ENCODE data around the gene RALGPS2. TPM values are rescaled to one million over a fixed set of nuclear protein-coding genes. Genes with fewer than 3 reads are reported as not detected.

Gene RALGPS2
- polyA plus RNA-seq, 3 donors: 2.0 to 4.2 (median 2.3) TPM

DNA sequence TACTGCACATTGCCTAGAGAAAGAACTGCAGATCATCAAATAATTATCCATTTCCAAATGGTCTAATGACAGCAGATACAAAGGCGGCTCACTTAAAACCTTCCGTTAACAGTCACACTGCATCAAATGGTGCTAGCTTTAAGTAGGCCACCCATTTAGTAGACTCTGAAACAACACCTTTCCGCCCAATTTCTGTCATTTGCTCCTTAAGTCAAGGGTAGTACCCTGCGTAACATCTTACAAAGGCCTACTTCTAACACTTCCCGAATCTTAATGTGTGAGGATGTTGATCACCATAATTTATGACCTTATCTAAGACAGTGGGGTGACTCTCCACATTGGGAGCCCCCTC, 692 bp upstream of the RALGPS2 start:
- WGBS (ENCODE audit: insufficient coverage): 100% methylated on average over 2 of the region's 5 CpGs
- Mint-ChIP-seq H3K27ac (peak overlapping the region in 3 of 7 donors; percentile 55 to 82 (median 70)), H3K4me1 (peaks cover 13% of the 10 kb centered on the region), H3K4me3 (peak overlapping the region; percentile 88 to 89), H3K36me3 (no peaks in the 10 kb centered on the region), H3K27me3 (ENCODE audit: low read depth in 3 of 3) (peaks cover 0 to 4% (median 2%) of the 10 kb centered on the region in 3 donors), H3K9me3 (peaks cover 0 to 2% (median 0%) of the 10 kb centered on the region in 7 donors)
- Histone ChIP-seq H3K27ac (ENCODE audit: low read depth in 1 of 2, low read length in 2 of 2) (no peak overlapping the region), H3K9ac (ENCODE audit: insufficient read depth, low read length, poor library complexity, severe bottlenecking) (peak overlapping the region; percentile 77), H2AFZ (ENCODE audit: insufficient read depth, low read depth, low read length, poor library complexity, severe bottlenecking) (peak overlapping the region; percentile 95), H3K4me2 (replicated peaks; ENCODE audit: extremely low read depth, low read length, poor library complexity, severe bottlenecking) (peak overlapping the region; percentile 99), H3K36me3 (replicated peaks in 1 of 2; ENCODE audit: control insufficient read depth in 1 of 2, insufficient read depth in 2 of 2, low read length in 2 of 2) (no peaks in the 10 kb centered on the region), H3K27me3 (ENCODE audit: control insufficient read depth in 2 of 2, insufficient read depth in 2 of 2, low read length in 2 of 2) (no peaks in the 10 kb centered on the region), H3K4me1 (ENCODE audit: control insufficient read depth in 1 of 2, insufficient read depth in 2 of 2, low read length in 2 of 2) (peaks cover 8 to 15% of the 10 kb centered on the region in 2 donors), H3K79me2 (ENCODE audit: insufficient read depth, low read length) (no peaks in the 10 kb centered on the region), H3K4me3 (replicated peaks in 1 of 3; ENCODE audit: low read depth in 2 of 3, low read length in 3 of 3) (peak overlapping the region; percentile 80 to 97 (median 89)), H4K20me1 (ENCODE audit: insufficient read depth, low read length) (no peaks in the 10 kb centered on the region), H3K9me3 (replicated peaks in 1 of 2; ENCODE audit: control insufficient read depth in 1 of 2, insufficient read depth in 1 of 2, low read length in 2 of 2) (no peaks in the 10 kb centered on the region)
- TF ChIP-seq, protein P1, sequence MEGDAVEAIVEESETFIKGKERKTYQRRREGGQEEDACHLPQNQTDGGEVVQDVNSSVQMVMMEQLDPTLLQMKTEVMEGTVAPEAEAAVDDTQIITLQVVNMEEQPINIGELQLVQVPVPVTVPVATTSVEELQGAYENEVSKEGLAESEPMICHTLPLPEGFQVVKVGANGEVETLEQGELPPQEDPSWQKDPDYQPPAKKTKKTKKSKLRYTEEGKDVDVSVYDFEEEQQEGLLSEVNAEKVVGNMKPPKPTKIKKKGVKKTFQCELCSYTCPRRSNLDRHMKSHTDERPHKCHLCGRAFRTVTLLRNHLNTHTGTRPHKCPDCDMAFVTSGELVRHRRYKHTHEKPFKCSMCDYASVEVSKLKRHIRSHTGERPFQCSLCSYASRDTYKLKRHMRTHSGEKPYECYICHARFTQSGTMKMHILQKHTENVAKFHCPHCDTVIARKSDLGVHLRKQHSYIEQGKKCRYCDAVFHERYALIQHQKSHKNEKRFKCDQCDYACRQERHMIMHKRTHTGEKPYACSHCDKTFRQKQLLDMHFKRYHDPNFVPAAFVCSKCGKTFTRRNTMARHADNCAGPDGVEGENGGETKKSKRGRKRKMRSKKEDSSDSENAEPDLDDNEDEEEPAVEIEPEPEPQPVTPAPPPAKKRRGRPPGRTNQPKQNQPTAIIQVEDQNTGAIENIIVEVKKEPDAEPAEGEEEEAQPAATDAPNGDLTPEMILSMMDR (IDR thresholded peaks at IDR 0.05): no peak
- no peak for DNase-seq
- intact Hi-C loops (cut with micrococcal nuclease): no loop called here

DNA sequence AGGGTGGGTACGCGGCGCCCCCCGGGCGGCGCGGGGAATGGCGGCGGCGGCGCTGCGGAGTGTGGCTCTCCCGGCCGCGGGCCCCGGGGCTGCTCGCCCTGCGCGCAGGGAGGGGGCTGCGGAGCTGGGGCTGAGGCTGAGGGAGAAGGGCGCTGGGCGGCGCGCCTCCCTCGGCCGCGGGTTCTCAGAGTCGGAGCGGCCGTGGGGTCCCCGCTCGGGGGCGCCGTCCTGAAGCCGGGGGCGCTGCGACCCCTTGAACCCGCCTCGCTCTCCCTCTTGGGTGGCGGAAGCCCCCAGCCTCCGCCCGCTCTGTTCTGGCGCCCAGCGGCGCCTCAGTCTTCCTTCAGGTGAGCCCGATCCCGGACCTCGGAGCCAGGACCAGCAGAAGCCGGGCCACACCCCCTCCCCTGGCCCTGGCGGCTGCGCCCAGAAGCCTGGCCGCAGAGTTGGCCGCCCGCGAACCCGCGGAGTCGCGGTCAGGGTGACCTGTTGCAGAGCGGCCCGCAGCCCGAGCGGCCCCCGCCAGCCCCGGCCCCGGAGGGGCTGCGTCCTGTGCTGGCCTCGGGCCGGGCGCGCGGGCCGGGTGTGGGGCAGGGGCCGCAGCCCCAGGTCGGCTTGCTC, 532 bp downstream of the RALGPS2 start:
- Histone ChIP-seq H3K36me3 (replicated peaks in 1 of 2; ENCODE audit: control insufficient read depth in 1 of 2, insufficient read depth in 2 of 2, low read length in 2 of 2) (no peaks in the 10 kb centered on the region), H3K9ac (ENCODE audit: insufficient read depth, low read length, poor library complexity, severe bottlenecking) (peak overlapping the region; percentile 77), H3K4me2 (replicated peaks; ENCODE audit: extremely low read depth, low read length, poor library complexity, severe bottlenecking) (peak overlapping the region; percentile 99), H3K9me3 (replicated peaks in 1 of 2; ENCODE audit: control insufficient read depth in 1 of 2, insufficient read depth in 1 of 2, low read length in 2 of 2) (no peaks in the 10 kb centered on the region), H4K20me1 (ENCODE audit: insufficient read depth, low read length) (no peaks in the 10 kb centered on the region), H3K27me3 (ENCODE audit: control insufficient read depth in 2 of 2, insufficient read depth in 2 of 2, low read length in 2 of 2) (no peaks in the 10 kb centered on the region), H3K27ac (ENCODE audit: low read depth in 1 of 2, low read length in 2 of 2) (peak overlapping the region in 1 of 2 donors; percentile 70), H2AFZ (ENCODE audit: insufficient read depth, low read depth, low read length, poor library complexity, severe bottlenecking) (peak overlapping the region; percentile 95), H3K4me3 (replicated peaks in 1 of 3; ENCODE audit: low read depth in 2 of 3, low read length in 3 of 3) (peak overlapping the region; percentile 80 to 97 (median 89)), H3K4me1 (ENCODE audit: control insufficient read depth in 1 of 2, insufficient read depth in 2 of 2, low read length in 2 of 2) (peaks cover 8 to 15% of the 10 kb centered on the region in 2 donors), H3K79me2 (ENCODE audit: insufficient read depth, low read length) (no peaks in the 10 kb centered on the region)
- Mint-ChIP-seq H3K4me1 (peaks cover 10% of the 10 kb centered on the region), H3K36me3 (peaks cover 0 to 2% of the 10 kb centered on the region in 2 donors), H3K4me3 (peak overlapping the region; percentile 89 to 92), H3K27me3 (ENCODE audit: low read depth in 3 of 3) (peaks cover 0 to 4% (median 2%) of the 10 kb centered on the region in 3 donors), H3K9me3 (peaks cover 0 to 3% (median 0%) of the 10 kb centered on the region in 7 donors), H3K27ac (peak overlapping the region in 1 of 7 donors; percentile 86)
- DNase-seq: peak in 1 of 3 donors; percentile 8
- TF ChIP-seq, protein P1 (IDR thresholded peaks at IDR 0.05): no peak
- intact Hi-C loops (cut with micrococcal nuclease): no loop called here
- WGBS (ENCODE audit: insufficient coverage): under 1% methylated on average over 75 of the region's 75 CpGs
